Measurements from ENCODE around the gene CEMIP.

The CEMIP gene

GRCh38 chr15:80895965-80896364, 116.8 kb downstream of the CEMIP start:
- CTCF ChIA-PET, result no interaction called here
- peaks cover 4% of the 10 kb centered on the region for H3K9me3 Mint-ChIP-seq
- no peaks in the 10 kb centered on the region for H3K4me1 Mint-ChIP-seq
- no peak for DNase-seq
- no peaks in the 10 kb centered on the region for H3K36me3 Mint-ChIP-seq
- no peak overlapping the region for H3K27ac Mint-ChIP-seq
- H3K27me3 Mint-ChIP-seq, result peaks cover 7% of the 10 kb centered on the region
- H3K4me3 Mint-ChIP-seq, result no peak overlapping the region

GRCh38 chr15:80898040-80898439, 118.9 kb downstream of the CEMIP start:
- Mint-ChIP-seq H3K9me3 (peaks cover 4% of the 10 kb centered on the region), H3K4me1 (no peaks in the 10 kb centered on the region), H3K27me3 (peaks cover under 1% of the 10 kb centered on the region), H3K36me3 (no peaks in the 10 kb centered on the region), H3K4me3 (no peak overlapping the region), H3K27ac (no peak overlapping the region)
- CTCF ChIA-PET, result interaction anchor here (1.5 kb wide), 1 partner anchor 121 kb away, joined by 4 read pairs; no protein-coding TSS in a partner anchor
- no peak for DNase-seq

- CTCF ChIA-PET, result no interaction called here
- Mint-ChIP-seq H3K36me3 (no peaks in the 10 kb centered on the region), H3K4me3 (no peak overlapping the region), H3K27me3 (peaks cover 3% of the 10 kb centered on the region), H3K27ac (no peak overlapping the region), H3K4me1 (no peaks in the 10 kb centered on the region), H3K9me3 (no peaks in the 10 kb centered on the region)
- no peak for DNase-seq
Measured at GRCh38 chr15:80902298-80902801, 123.2 kb downstream of the CEMIP start.

- Mint-ChIP-seq H3K36me3 (peaks cover 2% of the 10 kb centered on the region), H3K27me3 (peaks cover 3% of the 10 kb centered on the region), H3K4me3 (no peak overlapping the region), H3K9me3 (no peaks in the 10 kb centered on the region), H3K4me1 (no peaks in the 10 kb centered on the region), H3K27ac (no peak overlapping the region)
- DNase-seq, result no peak
- CTCF ChIA-PET, result no interaction called here
Measured at GRCh38 chr15:80904998-80905397, 125.8 kb downstream of the CEMIP start.

- CTCF ChIA-PET, result no interaction called here
- no peak overlapping the region for H3K27ac Mint-ChIP-seq
- H3K36me3 Mint-ChIP-seq, result peaks cover 2% of the 10 kb centered on the region
- no peaks in the 10 kb centered on the region for H3K4me1 Mint-ChIP-seq
- H3K9me3 Mint-ChIP-seq, result no peaks in the 10 kb centered on the region
- H3K4me3 Mint-ChIP-seq, result no peak overlapping the region
- H3K27me3 Mint-ChIP-seq, result peaks cover 3% of the 10 kb centered on the region
- DNase-seq, result no peak
Measured at GRCh38 chr15:80906159-80906766, 127.1 kb downstream of the CEMIP start.

- Mint-ChIP-seq H3K27ac (no peak overlapping the region), H3K36me3 (peaks cover 2% of the 10 kb centered on the region), H3K27me3 (peaks cover 3% of the 10 kb centered on the region), H3K4me1 (no peaks in the 10 kb centered on the region), H3K4me3 (no peak overlapping the region), H3K9me3 (no peaks in the 10 kb centered on the region)
- no peak for DNase-seq
- CTCF ChIA-PET, result no interaction called here
Measured at GRCh38 chr15:80911821-80912220, 132.7 kb downstream of the CEMIP start.

- peaks cover 2% of the 10 kb centered on the region for H3K36me3 Mint-ChIP-seq
- H3K4me3 Mint-ChIP-seq, result no peak overlapping the region
- no peaks in the 10 kb centered on the region for H3K4me1 Mint-ChIP-seq
- no peak for DNase-seq
- H3K27ac Mint-ChIP-seq, result no peak overlapping the region
- no peaks in the 10 kb centered on the region for H3K9me3 Mint-ChIP-seq
- CTCF ChIA-PET, result interaction anchor here (1.1 kb wide), 1 partner anchor 58 kb away, joined by 3 read pairs; no protein-coding TSS in a partner anchor
- peaks cover 3% of the 10 kb centered on the region for H3K27me3 Mint-ChIP-seq
Measured at GRCh38 chr15:80912673-80913072, 133.5 kb downstream of the CEMIP start.

- CTCF ChIA-PET, result interaction anchor here (1.1 kb wide), 1 partner anchor 57 kb away, joined by 3 read pairs; no protein-coding TSS in a partner anchor
- H3K27me3 Mint-ChIP-seq, result peaks cover 3% of the 10 kb centered on the region
- no peak overlapping the region for H3K4me3 Mint-ChIP-seq
Measured at GRCh38 chr15:80913541-80913940, 134.4 kb downstream of the CEMIP start.

GRCh38 chr15:80915472-80915871, 136.3 kb downstream of the CEMIP start:
- no peaks in the 10 kb centered on the region for H3K9me3 Mint-ChIP-seq
- no peak overlapping the region for H3K4me3 Mint-ChIP-seq
- H3K27me3 Mint-ChIP-seq, result peaks cover 3% of the 10 kb centered on the region
- peaks cover 8% of the 10 kb centered on the region for H3K4me1 Mint-ChIP-seq
- CTCF ChIA-PET, result no interaction called here
- H3K36me3 Mint-ChIP-seq, result no peaks in the 10 kb centered on the region
- H3K27ac Mint-ChIP-seq, result no peak overlapping the region
- DNase-seq, result no peak

More at GRCh38 chr15:80913541-80913940, 134.4 kb downstream of the CEMIP start:
- Mint-ChIP-seq H3K4me1 (no peaks in the 10 kb centered on the region), H3K36me3 (peaks cover 2% of the 10 kb centered on the region), H3K9me3 (no peaks in the 10 kb centered on the region), H3K27ac (no peak overlapping the region)
- DNase-seq, result no peak

GRCh38 chr15:80916056-80916455, 136.9 kb downstream of the CEMIP start:
- Mint-ChIP-seq H3K9me3 (no peaks in the 10 kb centered on the region), H3K27ac (no peak overlapping the region), H3K4me1 (peaks cover 14% of the 10 kb centered on the region), H3K4me3 (no peak overlapping the region), H3K27me3 (peaks cover 3% of the 10 kb centered on the region), H3K36me3 (no peaks in the 10 kb centered on the region)
- DNase-seq, result no peak
- CTCF ChIA-PET, result interaction anchor here (0.5 kb wide), 1 partner anchor 57 kb away, joined by 3 read pairs; no protein-coding TSS in a partner anchor

- Mint-ChIP-seq H3K27ac (no peak overlapping the region), H3K27me3 (no peaks in the 10 kb centered on the region), H3K4me3 (no peak overlapping the region), H3K4me1 (peaks cover 16% of the 10 kb centered on the region), H3K9me3 (no peaks in the 10 kb centered on the region), H3K36me3 (no peaks in the 10 kb centered on the region)
- CTCF ChIA-PET, result no interaction called here
- no peak for DNase-seq
Measured at GRCh38 chr15:80918196-80918783, 139.1 kb downstream of the CEMIP start.

GRCh38 chr15:80920271-80920699, 141.1 kb downstream of the CEMIP start:
- Mint-ChIP-seq H3K4me1 (peaks cover 16% of the 10 kb centered on the region), H3K27ac (no peak overlapping the region), H3K9me3 (no peaks in the 10 kb centered on the region), H3K36me3 (no peaks in the 10 kb centered on the region), H3K4me3 (no peak overlapping the region), H3K27me3 (no peaks in the 10 kb centered on the region)
- peak; percentile 23 for DNase-seq
- CTCF ChIA-PET, result no interaction called here

- Mint-ChIP-seq H3K4me1 (peaks cover 16% of the 10 kb centered on the region), H3K4me3 (no peak overlapping the region), H3K36me3 (no peaks in the 10 kb centered on the region), H3K27me3 (peaks cover 4% of the 10 kb centered on the region), H3K9me3 (no peaks in the 10 kb centered on the region), H3K27ac (no peak overlapping the region)
- CTCF ChIA-PET, result interaction anchor here (0.6 to 1.5 kb wide), 2 partner anchors 72 to 344 kb away, joined by 3 read pairs; no protein-coding TSS in a partner anchor
- no peak for DNase-seq
Measured at GRCh38 chr15:80921736-80922410, 142.7 kb downstream of the CEMIP start.

- Mint-ChIP-seq H3K4me3 (no peak overlapping the region), H3K4me1 (peaks cover 16% of the 10 kb centered on the region), H3K9me3 (no peaks in the 10 kb centered on the region), H3K27ac (no peak overlapping the region), H3K36me3 (no peaks in the 10 kb centered on the region), H3K27me3 (peaks cover 4% of the 10 kb centered on the region)
- CTCF ChIA-PET, result no interaction called here
- no peak for DNase-seq
Measured at GRCh38 chr15:80923668-80924067, 144.5 kb downstream of the CEMIP start.

All from activated naive CD4-positive, alpha-beta T cell treated with anti-CD3 and anti-CD28 coated beads, Interleukin-2, amount 10 ng/mL, durations not matched to agents 7 days and 5 days (primary cell).